ENCODE results near the gene SDC3. TPM values are rescaled to one million over a fixed set of nuclear protein-coding genes. Genes with fewer than 3 reads are reported as not detected.

Gene SDC3
- total RNA-seq, 1 experiment from 2014 or later = 33.7 TPM

DNA sequence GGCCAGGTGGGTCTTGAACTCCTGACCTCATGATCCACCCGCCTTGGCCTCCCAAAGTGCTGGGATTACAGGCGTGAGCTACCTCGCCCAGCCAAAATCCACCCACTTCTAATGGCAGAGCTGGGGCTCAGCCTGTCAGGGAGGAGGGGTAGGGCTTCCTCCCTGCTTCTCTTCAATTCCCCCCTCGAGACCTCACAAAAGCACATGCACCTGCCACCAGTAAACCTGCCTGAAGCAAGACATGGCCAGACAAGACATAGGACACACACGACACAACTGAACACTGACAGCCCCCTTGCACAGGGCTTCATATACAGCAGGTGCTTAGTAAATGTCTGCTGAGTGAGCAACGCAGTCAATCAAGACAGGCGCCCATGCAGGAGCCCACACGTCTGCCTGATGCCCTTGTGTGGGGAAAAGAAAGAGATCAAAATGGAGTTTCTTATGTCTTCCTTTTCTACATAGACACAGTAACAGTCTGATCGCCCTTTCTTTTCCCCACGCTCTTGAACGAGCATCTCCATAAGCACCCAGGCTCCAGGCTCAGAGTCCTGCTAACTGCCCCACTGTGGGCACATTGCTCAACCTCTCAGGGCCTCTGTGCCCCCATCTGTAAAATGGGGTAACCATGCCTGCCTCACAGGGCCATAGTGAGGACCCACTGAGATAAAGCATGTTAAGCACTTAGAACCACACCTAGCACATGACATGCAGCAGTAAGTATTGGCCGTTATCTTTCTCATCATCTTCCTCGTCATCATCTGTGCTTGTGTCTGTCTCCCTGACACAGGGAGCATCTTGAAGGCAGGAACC, 8.8 kb downstream of the SDC3 start:
- Histone ChIP-seq H3K79me2 (ENCODE audit: low read depth) (no peaks in the 10 kb centered on the region), H3K27ac (no peak overlapping the region), H3K9me2 (ENCODE audit: insufficient read depth) (no peaks in the 10 kb centered on the region), H3K4me3 (no peak overlapping the region), H3K27me3 (ENCODE audit: insufficient read depth, low read depth) (no peaks in the 10 kb centered on the region), H2AFZ (no peak overlapping the region), H3K4me1 (replicated peaks; ENCODE audit: insufficient read depth) (no peaks in the 10 kb centered on the region), H3K4me2 (no peak overlapping the region), H4K20me1 (ENCODE audit: insufficient read depth) (no peaks in the 10 kb centered on the region), H3F3A (ENCODE audit: insufficient read depth, low read depth) (no peaks in the 10 kb centered on the region), H3K9me3 (ENCODE audit: insufficient read depth, low read depth) (no peaks in the 10 kb centered on the region), H3K36me3 (ENCODE audit: low read depth) (no peaks in the 10 kb centered on the region)
- TF ChIP-seq, protein P1, sequence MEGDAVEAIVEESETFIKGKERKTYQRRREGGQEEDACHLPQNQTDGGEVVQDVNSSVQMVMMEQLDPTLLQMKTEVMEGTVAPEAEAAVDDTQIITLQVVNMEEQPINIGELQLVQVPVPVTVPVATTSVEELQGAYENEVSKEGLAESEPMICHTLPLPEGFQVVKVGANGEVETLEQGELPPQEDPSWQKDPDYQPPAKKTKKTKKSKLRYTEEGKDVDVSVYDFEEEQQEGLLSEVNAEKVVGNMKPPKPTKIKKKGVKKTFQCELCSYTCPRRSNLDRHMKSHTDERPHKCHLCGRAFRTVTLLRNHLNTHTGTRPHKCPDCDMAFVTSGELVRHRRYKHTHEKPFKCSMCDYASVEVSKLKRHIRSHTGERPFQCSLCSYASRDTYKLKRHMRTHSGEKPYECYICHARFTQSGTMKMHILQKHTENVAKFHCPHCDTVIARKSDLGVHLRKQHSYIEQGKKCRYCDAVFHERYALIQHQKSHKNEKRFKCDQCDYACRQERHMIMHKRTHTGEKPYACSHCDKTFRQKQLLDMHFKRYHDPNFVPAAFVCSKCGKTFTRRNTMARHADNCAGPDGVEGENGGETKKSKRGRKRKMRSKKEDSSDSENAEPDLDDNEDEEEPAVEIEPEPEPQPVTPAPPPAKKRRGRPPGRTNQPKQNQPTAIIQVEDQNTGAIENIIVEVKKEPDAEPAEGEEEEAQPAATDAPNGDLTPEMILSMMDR (conservative IDR thresholded peaks at IDR 0.05) = no peak
- no peak for TF ChIP-seq EZH2 (IDR thresholded peaks at IDR 0.05; ENCODE audit: low read depth)
- DNase-seq = no peak
- intact Hi-C loops (cut with micrococcal nuclease; ENCODE audit: unreplicated experiment) = no loop called here
- POLR2A ChIA-PET (ENCODE audit: unreplicated experiment) = no interaction called here
- BruUV-seq (replicated peaks) = no TSS peak
- CTCF ChIA-PET = no interaction called here

DNA sequence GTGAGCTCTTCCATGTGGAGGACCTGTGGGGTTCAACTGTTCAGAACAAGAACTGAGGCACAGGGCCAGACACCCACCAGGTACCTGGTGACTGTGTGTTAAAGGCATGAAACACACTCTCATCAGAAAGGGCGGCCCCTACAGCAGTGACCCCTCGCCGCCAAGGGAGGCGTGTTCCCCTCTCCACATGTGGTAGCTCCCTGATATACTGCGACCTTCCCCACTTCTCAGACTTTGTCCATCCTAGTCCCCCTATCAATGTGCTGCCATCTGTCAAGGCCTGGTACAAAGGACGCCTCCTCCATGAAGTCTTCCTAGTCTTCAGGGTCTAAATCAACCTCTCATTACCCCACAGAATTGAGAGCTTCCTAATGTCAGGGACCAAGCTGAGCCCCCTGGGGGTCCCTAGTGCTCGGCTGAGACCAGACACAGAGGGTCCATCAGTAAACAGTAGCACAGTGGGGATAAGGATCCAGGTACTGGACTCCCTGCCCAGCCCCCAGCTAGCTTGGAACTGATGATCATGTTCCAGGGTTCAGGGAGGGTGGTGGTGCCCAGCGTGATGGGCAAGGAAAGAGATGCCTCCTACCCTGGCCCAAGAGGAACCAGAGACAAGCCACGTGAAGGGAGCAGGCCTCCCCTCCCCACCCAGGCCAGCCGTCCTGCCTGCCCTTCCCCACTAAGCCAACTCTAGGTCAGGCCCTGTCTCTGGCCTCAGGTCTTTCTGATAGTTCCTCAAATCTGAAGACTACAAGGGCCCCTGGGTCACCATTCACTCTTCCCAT, 10.3 kb downstream of the SDC3 start:
- no TSS peak for BruUV-seq (replicated peaks)
- H3K9me3 ChIP-seq (ENCODE audit: insufficient read depth, low read depth) = no peaks in the 10 kb centered on the region
- H3K4me1 ChIP-seq (replicated peaks; ENCODE audit: insufficient read depth) = no peaks in the 10 kb centered on the region
- H3K27ac ChIP-seq = no peak overlapping the region
- no peaks in the 10 kb centered on the region for H3F3A ChIP-seq (ENCODE audit: insufficient read depth, low read depth)
- H2AFZ ChIP-seq = no peak overlapping the region
- no peak for DNase-seq
- H3K79me2 ChIP-seq (ENCODE audit: low read depth) = no peaks in the 10 kb centered on the region
- intact Hi-C loops (cut with micrococcal nuclease; ENCODE audit: unreplicated experiment) = no loop called here
- H3K9me2 ChIP-seq (ENCODE audit: insufficient read depth) = no peaks in the 10 kb centered on the region
- no peaks in the 10 kb centered on the region for H3K36me3 ChIP-seq (ENCODE audit: low read depth)
- no peaks in the 10 kb centered on the region for H4K20me1 ChIP-seq (ENCODE audit: insufficient read depth)
- CTCF ChIA-PET = no interaction called here
- TF ChIP-seq, protein P1 (conservative IDR thresholded peaks at IDR 0.05) = no peak
- TF ChIP-seq EZH2 (IDR thresholded peaks at IDR 0.05; ENCODE audit: low read depth) = no peak
- H3K4me3 ChIP-seq = no peak overlapping the region
- H3K27me3 ChIP-seq (ENCODE audit: insufficient read depth, low read depth) = no peaks in the 10 kb centered on the region
- H3K4me2 ChIP-seq = no peak overlapping the region
- POLR2A ChIA-PET (ENCODE audit: unreplicated experiment) = no interaction called here

DNA sequence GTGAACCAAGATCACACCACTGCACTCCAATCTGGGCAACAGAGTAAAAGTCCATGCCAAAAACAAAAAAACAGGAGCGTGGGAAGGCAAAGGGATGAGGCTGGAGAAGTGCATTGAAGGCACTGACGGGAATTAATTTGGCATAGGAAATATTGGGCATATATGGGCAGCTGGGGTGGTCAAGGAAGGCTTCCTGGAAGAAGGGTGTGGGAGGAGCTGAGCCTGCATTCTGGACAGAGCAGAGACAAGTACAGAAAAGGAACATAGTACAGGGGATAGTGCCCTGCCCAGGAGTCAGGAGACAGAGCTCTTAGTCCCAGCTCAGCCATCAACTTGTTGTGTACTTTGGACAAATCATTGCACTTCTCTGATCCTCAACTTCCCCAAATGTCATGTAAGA, 11.7 kb downstream of the SDC3 start:
- intact Hi-C loops (cut with micrococcal nuclease; ENCODE audit: unreplicated experiment) = no loop called here
- Histone ChIP-seq H3F3A (ENCODE audit: insufficient read depth, low read depth) (no peaks in the 10 kb centered on the region), H4K20me1 (ENCODE audit: insufficient read depth) (no peaks in the 10 kb centered on the region), H3K4me1 (replicated peaks; ENCODE audit: insufficient read depth) (no peaks in the 10 kb centered on the region), H3K79me2 (ENCODE audit: low read depth) (no peaks in the 10 kb centered on the region), H2AFZ (no peak overlapping the region), H3K4me2 (no peak overlapping the region), H3K9me3 (ENCODE audit: insufficient read depth, low read depth) (no peaks in the 10 kb centered on the region), H3K9me2 (ENCODE audit: insufficient read depth) (no peaks in the 10 kb centered on the region), H3K27ac (no peak overlapping the region), H3K36me3 (ENCODE audit: low read depth) (no peaks in the 10 kb centered on the region), H3K4me3 (no peak overlapping the region), H3K27me3 (ENCODE audit: insufficient read depth, low read depth) (no peaks in the 10 kb centered on the region)
- TF ChIP-seq, protein P1 (conservative IDR thresholded peaks at IDR 0.05) = no peak
- no peak for TF ChIP-seq EZH2 (IDR thresholded peaks at IDR 0.05; ENCODE audit: low read depth)
- POLR2A ChIA-PET (ENCODE audit: unreplicated experiment) = no interaction called here
- no TSS peak for BruUV-seq (replicated peaks)
- CTCF ChIA-PET = no interaction called here
- DNase-seq = no peak

Measured in PC-9 (cell line).